Natural killer cell (primary cell): ENCODE data around the gene COPS6. TPM values are rescaled to one million over a fixed set of nuclear protein-coding genes. Genes with fewer than 3 reads are reported as not detected.

ENCODE experiments used
- ATAC-seq, 3 donors: fragments of 150-1000 bp in 2 of 3; fragments of 200-7000 bp in 1 of 3; cut with Tn5 transposase; 1 replicate in 1 of 3; 2 replicates in 2 of 3; pipeline ENCODE4 v1.10.0; 2021; ENCODE audit warnings: mild to moderate bottlenecking in 2 of 3, moderate library complexity in 2 of 3
- DNase-seq, 2 donors: peaks; one replicate each; pipeline versions ENCODE4 v3.0.0 to v3.0.0-alpha.2; 2013 to 2021; ENCODE audit warnings: mixed read lengths in 1 of 2
- H3K27ac ChIP-seq: one replicate; pipeline ENCODE4 v1.5.1; 2013; ENCODE audit warnings: mild to moderate bottlenecking, low read length
- H3K27me3 ChIP-seq: one replicate; pipeline ENCODE4 v1.6.1; 2013; ENCODE audit warnings: low read length; ENCODE audit not compliant: control insufficient read depth, insufficient read depth
- H3K36me3 ChIP-seq: one replicate; pipeline ENCODE4 v1.6.1; 2013; ENCODE audit warnings: low read length; ENCODE audit not compliant: control insufficient read depth, insufficient read depth
- H3K4me1 ChIP-seq: one replicate; pipeline ENCODE4 v1.6.1; 2013; ENCODE audit warnings: low read length; ENCODE audit not compliant: control insufficient read depth, insufficient read depth
- H3K4me3 ChIP-seq: one replicate; pipeline ENCODE4 v1.5.1; 2013; ENCODE audit warnings: low read length
- H3K9me3 ChIP-seq: one replicate; pipeline ENCODE4 v1.6.1; 2013; ENCODE audit warnings: low read length; ENCODE audit not compliant: control insufficient read depth, insufficient read depth
- H3K27ac Mint-ChIP-seq, 2 donors: one replicate each; pipeline ENCODE4 v1.8.0; 2022; ENCODE audit warnings: mild to moderate bottlenecking in 2 of 2, mixed read lengths in 2 of 2, moderate library complexity in 1 of 2
- H3K27me3 Mint-ChIP-seq, 2 donors: one replicate each; pipeline ENCODE4 v1.8.0; 2022; ENCODE audit warnings: low read depth in 2 of 2, mixed read lengths in 2 of 2
- H3K36me3 Mint-ChIP-seq: one replicate; pipeline ENCODE4 v1.8.0; 2022; ENCODE audit warnings: mixed read lengths
- H3K4me1 Mint-ChIP-seq, 2 donors: one replicate each; pipeline ENCODE4 v1.8.0; 2022; ENCODE audit warnings: mixed read lengths in 2 of 2
- H3K4me3 Mint-ChIP-seq: one replicate; pipeline ENCODE4 v1.8.0; 2022; ENCODE audit warnings: mild to moderate bottlenecking, moderate library complexity, mixed read lengths
- H3K9me3 Mint-ChIP-seq, 2 donors: one replicate each; pipeline ENCODE4 v1.8.0; 2022; ENCODE audit warnings: mixed read lengths in 2 of 2
- CTCF ChIP-seq: fragments of 200-600 bp; IDR thresholded peaks from one replicate; pipeline ENCODE4 v1.8.0; 2022; ENCODE audit warnings: antibody characterized with exemption
- WGBS: methylation state at CpG from one replicate; pipeline ENCODE4 v1.1.7; 2013; ENCODE audit warnings: missing lambda C conversion rate; ENCODE audit not compliant: insufficient coverage; 5-methylcytosine and 5-hydroxymethylcytosine counted together
- intact Hi-C: fragments of 100-400 bp; cut with micrococcal nuclease; formaldehyde crosslinking; loops from one replicate; pipeline ENCODE4 v1.14.2; 2022
- total RNA-seq, 4 donors: library from RNA; stranded (reverse); fragments of 120-200 nt in 1 of 4; gene quantifications; one replicate each; pipeline versions ENCODE4 v1.2.3 to v1.2.4, GENCODE V29; 2013 to 2022

The COPS6 gene
- total RNA-seq, 3 donors from 2014 or later (not counting 1 experiment from before 2014, with no cell fraction given) = 79.0 to 94.6 (median 84.4) TPM

DNA sequence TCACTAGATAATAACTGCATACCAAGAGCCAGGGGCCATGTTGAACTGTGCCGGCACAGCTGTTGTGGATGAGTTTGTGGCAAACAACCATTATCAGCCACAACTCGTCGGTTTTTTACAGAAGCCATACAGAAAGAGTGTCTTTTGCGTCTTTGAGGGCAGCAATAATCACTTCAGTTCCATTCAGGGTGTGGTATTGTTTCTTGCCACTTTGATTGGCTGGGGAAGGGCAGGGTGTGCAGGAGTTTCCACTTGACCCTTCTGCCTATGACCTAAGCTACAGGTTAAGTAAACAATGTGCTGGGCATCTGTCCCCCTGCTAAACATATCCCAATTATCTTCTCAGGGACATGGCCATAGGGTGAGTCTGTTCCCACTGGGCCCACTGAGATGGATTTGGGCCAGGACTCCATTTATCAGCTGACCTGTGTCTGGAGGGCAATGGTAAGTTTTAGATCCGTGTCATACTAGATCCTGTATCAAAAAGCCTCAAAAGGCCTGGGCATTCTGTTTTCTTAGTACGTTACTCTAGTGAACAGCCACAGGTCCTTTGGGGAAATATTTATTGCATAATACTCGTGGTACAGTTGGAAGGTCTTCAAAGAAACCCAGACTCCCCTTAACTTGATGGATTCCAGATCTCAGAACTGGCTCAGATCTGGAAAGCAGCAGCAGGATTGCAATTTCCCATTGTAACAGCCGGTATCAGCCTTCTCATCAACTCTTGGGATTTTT, 23.1 kb upstream of the COPS6 start:
- 93% methylated on average over 8 of the region's 8 CpGs for WGBS
- H3K27ac Mint-ChIP-seq = no peak overlapping the region
- H3K36me3 ChIP-seq = peaks cover 36% of the 10 kb centered on the region

GRCh38 chr7:100066953-100067352, 21.8 kb upstream of the COPS6 start:
- intact Hi-C loops = no loop called here
- no peak overlapping the region for H3K4me3 Mint-ChIP-seq
- Histone ChIP-seq H3K36me3 (peaks cover 41% of the 10 kb centered on the region), H3K9me3 (peaks cover 21% of the 10 kb centered on the region), H3K27ac (no peak overlapping the region), H3K4me3 (no peak overlapping the region), H3K4me1 (no peaks in the 10 kb centered on the region), H3K27me3 (no peaks in the 10 kb centered on the region)
- no peak for ATAC-seq
- H3K27me3 Mint-ChIP-seq = no peaks in the 10 kb centered on the region
- H3K36me3 Mint-ChIP-seq = peaks cover 18% of the 10 kb centered on the region
- TF ChIP-seq CTCF = no peak
- no peak overlapping the region for H3K27ac Mint-ChIP-seq
- no peak for DNase-seq
- WGBS = 97% methylated on average over 7 of the region's 7 CpGs
- no peaks in the 10 kb centered on the region for H3K4me1 Mint-ChIP-seq
- peaks cover 2 to 5% of the 10 kb centered on the region in 2 donors for H3K9me3 Mint-ChIP-seq

More for the DNA sequence above, 23.1 kb upstream of the COPS6 start:
- H3K4me1 ChIP-seq = no peaks in the 10 kb centered on the region
- no peaks in the 10 kb centered on the region for H3K27me3 ChIP-seq
- no peaks in the 10 kb centered on the region for H3K9me3 Mint-ChIP-seq
- TF ChIP-seq CTCF = no peak
- no peaks in the 10 kb centered on the region for H3K27me3 Mint-ChIP-seq
- H3K27ac ChIP-seq = no peak overlapping the region
- DNase-seq = no peak
- peaks cover 8% of the 10 kb centered on the region for H3K9me3 ChIP-seq
- no peaks in the 10 kb centered on the region for H3K4me1 Mint-ChIP-seq
- intact Hi-C loops = no loop called here
- no peak for ATAC-seq
- no peak overlapping the region for H3K4me3 ChIP-seq
- H3K4me3 Mint-ChIP-seq = no peak overlapping the region
- peaks cover 5% of the 10 kb centered on the region for H3K36me3 Mint-ChIP-seq

DNA sequence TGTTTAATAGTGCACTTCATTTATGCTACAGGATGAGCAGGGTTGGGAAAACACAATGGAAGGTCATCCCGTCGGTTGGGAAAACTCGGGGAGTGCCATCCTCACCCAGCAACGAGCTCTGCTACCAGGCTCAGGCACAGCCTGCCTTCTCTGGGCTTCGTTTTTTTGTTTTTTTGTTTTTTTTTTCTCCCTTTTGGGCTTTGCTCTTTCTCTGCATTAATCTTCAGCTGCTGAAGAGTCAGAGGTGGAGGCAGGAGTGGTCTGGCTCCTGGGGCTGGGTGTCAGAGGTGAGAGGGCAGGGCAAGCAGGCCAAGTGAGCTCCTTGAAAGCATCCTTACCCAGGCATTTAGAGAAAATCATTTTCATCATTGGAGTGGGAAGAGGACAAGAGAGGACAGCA, 18.8 kb upstream of the COPS6 start:
- H3K27ac Mint-ChIP-seq = no peak overlapping the region
- H3K4me3 ChIP-seq = no peak overlapping the region
- peaks cover 51% of the 10 kb centered on the region for H3K36me3 ChIP-seq
- H3K27me3 Mint-ChIP-seq = no peaks in the 10 kb centered on the region
- WGBS = 95% methylated on average over 5 of the region's 5 CpGs
- H3K36me3 Mint-ChIP-seq = peaks cover 29% of the 10 kb centered on the region
- no peak overlapping the region for H3K27ac ChIP-seq
- H3K4me1 ChIP-seq = no peaks in the 10 kb centered on the region
- ATAC-seq (no peak), DNase-seq (no peak)
- intact Hi-C loops = no loop called here
- peaks cover 34% of the 10 kb centered on the region for H3K9me3 ChIP-seq
- no peaks in the 10 kb centered on the region for H3K27me3 ChIP-seq
- H3K4me3 Mint-ChIP-seq = no peak overlapping the region
- no peaks in the 10 kb centered on the region for H3K4me1 Mint-ChIP-seq
- no peak for TF ChIP-seq CTCF
- H3K9me3 Mint-ChIP-seq = peaks cover 4 to 11% of the 10 kb centered on the region in 2 donors
